Ascending aorta (tissue), 2 donors: Measurements from ENCODE around the gene AKAP13. TPM values are rescaled to one million over a fixed set of nuclear protein-coding genes. Genes with fewer than 3 reads are reported as not detected.

Source experiments
- DNase-seq, 2 donors: peaks; one replicate each; pipeline ENCODE4 v3.0.0-alpha.2; 2019; ENCODE audit warnings: low spot score in 2 of 2
- H3K27ac ChIP-seq, 2 donors: fragments of 200-600 bp; sonication (generic); one replicate each; pipeline ENCODE4 v1.5.1; 2016 to 2017; ENCODE audit warnings: mild to moderate bottlenecking in 1 of 2
- H3K27me3 ChIP-seq: fragments of 200-600 bp; sonication (generic); one replicate; pipeline ENCODE4 v1.5.1; 2017
- H3K36me3 ChIP-seq, 2 donors: fragments of 200-600 bp; sonication (generic); one replicate each; pipeline ENCODE4 v1.5.1; 2016
- H3K4me1 ChIP-seq, 2 donors: fragments of 200-600 bp; sonication (generic); one replicate each; pipeline ENCODE4 v1.5.1; 2016 to 2017; ENCODE audit warnings: mild to moderate bottlenecking in 1 of 2
- H3K4me3 ChIP-seq, 2 donors: fragments of 200-600 bp; sonication (generic); one replicate each; pipeline ENCODE4 v1.5.1; 2016 to 2017; ENCODE audit warnings: mild to moderate bottlenecking in 1 of 2
- H3K9me3 ChIP-seq, 2 donors: fragments of 200-600 bp; sonication (generic); one replicate each; pipeline ENCODE4 v1.5.1; 2016
- intact Hi-C: fragments of 100-400 bp; cut with DNase I; formaldehyde crosslinking; loops from one replicate; pipeline ENCODE4 v1.15.1; 2023
- total RNA-seq: library from RNA; depleted of rRNA; stranded (reverse); fragments of >200 nt; gene quantifications from one replicate; pipeline ENCODE4 v1.1.0, GENCODE V29; 2016
- TF ChIP-seq, protein P1 (sequence below), 3 experiments: fragments of 200-600 bp in 2 of 3; fragments of 450-650 bp in 1 of 3; sonication (generic) in 2 of 3; IDR thresholded peaks; one replicate each; pipeline ENCODE4 v1.5.1; 2016 to 2019; ENCODE audit warnings: antibody characterized with exemption in 3 of 3, mild to moderate bottlenecking in 1 of 3, moderate library complexity in 1 of 3

AKAP13 gene
- total RNA-seq, 1 donor from 2014 or later: 74.3 TPM

DNA sequence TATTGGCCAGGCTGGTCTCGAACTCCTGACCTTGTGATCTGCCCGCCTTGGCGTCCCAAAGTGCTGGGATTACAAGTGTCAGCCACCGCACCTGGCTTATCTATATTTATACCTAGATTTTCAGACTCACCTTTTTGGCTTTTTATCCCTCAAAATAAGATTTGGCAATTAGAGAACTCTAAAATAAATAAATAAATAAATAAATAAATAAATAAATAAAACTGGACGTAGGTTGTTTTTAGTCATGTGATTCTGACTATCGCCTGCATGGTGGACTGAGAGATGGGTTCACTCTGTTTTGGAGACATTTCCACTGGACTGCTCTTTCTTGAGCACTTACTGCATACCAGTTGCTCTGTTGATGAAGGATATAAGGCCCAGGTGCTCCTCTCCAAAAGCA, 46.2 kb upstream of the AKAP13 start:
- no peak for DNase-seq
- TF ChIP-seq, protein P1, sequence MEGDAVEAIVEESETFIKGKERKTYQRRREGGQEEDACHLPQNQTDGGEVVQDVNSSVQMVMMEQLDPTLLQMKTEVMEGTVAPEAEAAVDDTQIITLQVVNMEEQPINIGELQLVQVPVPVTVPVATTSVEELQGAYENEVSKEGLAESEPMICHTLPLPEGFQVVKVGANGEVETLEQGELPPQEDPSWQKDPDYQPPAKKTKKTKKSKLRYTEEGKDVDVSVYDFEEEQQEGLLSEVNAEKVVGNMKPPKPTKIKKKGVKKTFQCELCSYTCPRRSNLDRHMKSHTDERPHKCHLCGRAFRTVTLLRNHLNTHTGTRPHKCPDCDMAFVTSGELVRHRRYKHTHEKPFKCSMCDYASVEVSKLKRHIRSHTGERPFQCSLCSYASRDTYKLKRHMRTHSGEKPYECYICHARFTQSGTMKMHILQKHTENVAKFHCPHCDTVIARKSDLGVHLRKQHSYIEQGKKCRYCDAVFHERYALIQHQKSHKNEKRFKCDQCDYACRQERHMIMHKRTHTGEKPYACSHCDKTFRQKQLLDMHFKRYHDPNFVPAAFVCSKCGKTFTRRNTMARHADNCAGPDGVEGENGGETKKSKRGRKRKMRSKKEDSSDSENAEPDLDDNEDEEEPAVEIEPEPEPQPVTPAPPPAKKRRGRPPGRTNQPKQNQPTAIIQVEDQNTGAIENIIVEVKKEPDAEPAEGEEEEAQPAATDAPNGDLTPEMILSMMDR (IDR thresholded peaks at IDR 0.05): no peak
- H3K27me3 ChIP-seq: no peaks in the 10 kb centered on the region
- H3K4me3 ChIP-seq: no peak overlapping the region
- H3K27ac ChIP-seq: no peak overlapping the region
- H3K36me3 ChIP-seq: no peaks in the 10 kb centered on the region
- H3K4me1 ChIP-seq: peaks cover 2 to 9% of the 10 kb centered on the region in 2 donors
- H3K9me3 ChIP-seq: no peaks in the 10 kb centered on the region
- intact Hi-C loops: loop anchor here (10.0 kb wide), 1 partner anchor 391 kb away; no protein-coding TSS in a partner anchor

GRCh38 chr15:85335193-85335942, 45.0 kb upstream of the AKAP13 start:
- Histone ChIP-seq H3K9me3 (no peaks in the 10 kb centered on the region), H3K4me1 (peaks cover 2 to 9% of the 10 kb centered on the region in 2 donors), H3K36me3 (no peaks in the 10 kb centered on the region), H3K27ac (no peak overlapping the region), H3K4me3 (no peak overlapping the region), H3K27me3 (no peaks in the 10 kb centered on the region)
- DNase-seq: no peak
- TF ChIP-seq, protein P1 (IDR thresholded peaks at IDR 0.05): no peak
- intact Hi-C loops: loop anchor here (10.0 kb wide), 1 partner anchor 389 kb away; no protein-coding TSS in a partner anchor

DNA sequence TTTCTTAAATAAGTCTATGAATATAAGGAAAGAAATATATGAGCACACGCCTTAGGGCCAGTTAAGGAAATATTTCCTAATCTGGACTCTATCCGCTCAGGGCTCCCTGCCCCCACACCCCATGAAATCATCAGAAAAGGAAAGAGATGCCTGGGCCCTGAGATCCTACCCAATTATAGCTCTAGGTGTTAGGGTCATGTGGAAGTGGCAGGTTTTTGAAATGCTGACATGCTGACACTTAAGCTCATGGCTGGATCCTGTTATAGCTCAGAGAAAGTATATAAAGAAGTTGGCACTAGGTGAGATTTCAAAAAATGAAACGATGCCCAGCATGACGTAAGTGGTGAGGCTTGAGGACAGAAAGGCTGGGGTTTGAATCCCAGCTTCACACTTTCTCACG, 43.5 kb upstream of the AKAP13 start:
- TF ChIP-seq, protein P1 (IDR thresholded peaks at IDR 0.05): no peak
- H3K36me3 ChIP-seq: no peaks in the 10 kb centered on the region
- DNase-seq: no peak
- intact Hi-C loops: loop anchor here (10.0 kb wide), 1 partner anchor 388 kb away; no protein-coding TSS in a partner anchor
- H3K4me1 ChIP-seq: no peaks in the 10 kb centered on the region
- no peak overlapping the region for H3K27ac ChIP-seq
- H3K27me3 ChIP-seq: no peaks in the 10 kb centered on the region
- no peaks in the 10 kb centered on the region for H3K9me3 ChIP-seq
- H3K4me3 ChIP-seq: no peak overlapping the region

- no peaks in the 10 kb centered on the region for H3K9me3 ChIP-seq
- DNase-seq: no peak
- intact Hi-C loops: loop anchor here (10.0 kb wide), 1 partner anchor 387 kb away; no protein-coding TSS in a partner anchor
- no peak overlapping the region for H3K27ac ChIP-seq
- no peak overlapping the region for H3K4me3 ChIP-seq
- no peaks in the 10 kb centered on the region for H3K4me1 ChIP-seq
- no peaks in the 10 kb centered on the region for H3K36me3 ChIP-seq
- TF ChIP-seq, protein P1 (IDR thresholded peaks at IDR 0.05): no peak
- H3K27me3 ChIP-seq: no peaks in the 10 kb centered on the region
Observed at GRCh38 chr15:85337425-85338074, 42.9 kb upstream of the AKAP13 start.

- H3K27ac ChIP-seq: no peak overlapping the region
- TF ChIP-seq, protein P1 (IDR thresholded peaks at IDR 0.05): no peak
Observed at GRCh38 chr15:85340321-85340665, 40.1 kb upstream of the AKAP13 start.

More at GRCh38 chr15:85340321-85340665, 40.1 kb upstream of the AKAP13 start:
- no peaks in the 10 kb centered on the region for H3K27me3 ChIP-seq
- H3K36me3 ChIP-seq: no peaks in the 10 kb centered on the region
- peaks cover 0 to 6% of the 10 kb centered on the region in 2 donors for H3K4me1 ChIP-seq
- no peak overlapping the region for H3K4me3 ChIP-seq
- no peaks in the 10 kb centered on the region for H3K9me3 ChIP-seq
- no peak for DNase-seq
- intact Hi-C loops: no loop called here
